HG02885 (cell line): Measurements from ENCODE around the gene KIZ.

Source experiments
- ATAC-seq: cut with Tn5 transposase; IDR thresholded peaks from one replicate; pipeline ENCODE4 v1.9.1; 2021; ENCODE audit warnings: mild to moderate bottlenecking; ENCODE audit not compliant: unreplicated experiment, poor library complexity

The KIZ gene

DNA sequence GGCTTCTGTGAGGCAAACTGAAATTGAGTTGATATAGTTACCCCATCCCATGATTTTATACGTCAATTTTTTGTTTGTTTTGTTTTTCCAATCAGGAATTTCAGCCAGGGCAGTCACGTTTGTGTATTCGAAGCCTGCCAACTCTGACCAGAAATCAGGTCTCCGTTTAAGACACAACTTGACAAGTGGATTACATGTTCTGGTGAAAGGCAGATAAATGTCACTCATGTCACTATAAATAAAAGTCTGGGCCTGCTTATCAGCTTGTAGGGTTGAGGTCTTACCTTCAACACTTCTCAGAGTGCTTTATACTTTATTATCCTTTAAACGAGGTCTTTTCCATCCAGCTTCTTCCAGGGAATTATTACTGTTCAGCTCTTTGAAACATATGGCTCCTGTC, 168.9 kb downstream of the KIZ start:
- no peak for ATAC-seq
